Measurements from ENCODE around the gene STING1. TPM values are rescaled to one million over a fixed set of nuclear protein-coding genes. Genes with fewer than 3 reads are reported as not detected.

Gene STING1
- polyA plus RNA-seq, 3 donors from 2014 or later, result 67.8 to 150 (median 142) TPM

- H3K36me3 Mint-ChIP-seq, result no peaks in the 10 kb centered on the region
- peak overlapping the region in 3 of 6 donors; percentile 1 to 77 (median 18) for H3K27ac Mint-ChIP-seq
- H3K9me3 Mint-ChIP-seq, result no peaks in the 10 kb centered on the region
- no peak for DNase-seq
- H3K27me3 Mint-ChIP-seq (ENCODE audit: low read depth in 3 of 3), result peaks cover 3 to 8% (median 7%) of the 10 kb centered on the region in 3 donors
- H3K4me1 Mint-ChIP-seq, result peaks cover 51 to 52% of the 10 kb centered on the region in 2 donors
- H3K4me3 Mint-ChIP-seq, result peak overlapping the region in 1 of 5 donors; percentile 37
Measured at GRCh38 chr5:139468421-139468931, 14.1 kb downstream of the STING1 start.

- H3K27ac Mint-ChIP-seq, result peak within 1 kb of the TSS in 1 of 6 donors; percentile 21
- no peaks in the 10 kb centered on the region for H3K36me3 Mint-ChIP-seq
- H3K4me3 Mint-ChIP-seq, result no peak within 1 kb of the TSS
- H3K4me1 Mint-ChIP-seq, result peaks cover 22 to 31% of the 10 kb centered on the region in 2 donors
- DNase-seq, result no peak
- no peaks in the 10 kb centered on the region for H3K9me3 Mint-ChIP-seq
- H3K27me3 Mint-ChIP-seq (ENCODE audit: low read depth in 3 of 3), result peaks cover 1 to 7% (median 7%) of the 10 kb centered on the region in 3 donors
Measured at GRCh38 chr5:139462586-139463276, 19.8 kb downstream of the STING1 start, which contains the start of gene ECSCR. Gene ECSCR (minus strand): TSS chr5:139462743. CDS start chr5:139462670, 73 bp downstream.

GRCh38 chr5:139461698-139462097, 20.9 kb downstream of the STING1 start:
- H3K4me1 Mint-ChIP-seq, result peaks cover 30 to 42% of the 10 kb centered on the region in 2 donors
- no peak overlapping the region for H3K4me3 Mint-ChIP-seq

GRCh38 chr5:139461176-139461575, 21.4 kb downstream of the STING1 start:
- DNase-seq, result no peak
- H3K27ac Mint-ChIP-seq, result peak overlapping the region in 2 of 6 donors; percentile 19 to 58
- H3K36me3 Mint-ChIP-seq, result no peaks in the 10 kb centered on the region
- peaks cover 3 to 9% (median 7%) of the 10 kb centered on the region in 3 donors for H3K27me3 Mint-ChIP-seq (ENCODE audit: low read depth in 3 of 3)
- no peak overlapping the region for H3K4me3 Mint-ChIP-seq
- no peaks in the 10 kb centered on the region for H3K9me3 Mint-ChIP-seq
- H3K4me1 Mint-ChIP-seq, result peaks cover 36 to 47% of the 10 kb centered on the region in 2 donors

More at GRCh38 chr5:139461698-139462097, 20.9 kb downstream of the STING1 start:
- Mint-ChIP-seq H3K36me3 (no peaks in the 10 kb centered on the region), H3K27me3 (ENCODE audit: low read depth in 3 of 3) (peaks cover 3 to 9% (median 7%) of the 10 kb centered on the region in 3 donors), H3K27ac (peak overlapping the region in 1 of 6 donors; percentile 21), H3K9me3 (no peaks in the 10 kb centered on the region)
- DNase-seq, result no peak

- Mint-ChIP-seq H3K9me3 (no peaks in the 10 kb centered on the region), H3K4me1 (peaks cover 37 to 51% of the 10 kb centered on the region in 2 donors), H3K27me3 (ENCODE audit: low read depth in 3 of 3) (peaks cover 3 to 9% (median 7%) of the 10 kb centered on the region in 3 donors), H3K27ac (peak overlapping the region in 4 of 6 donors; percentile 17 to 81 (median 34)), H3K4me3 (peak overlapping the region in 1 of 5 donors; percentile 7), H3K36me3 (no peaks in the 10 kb centered on the region)
- DNase-seq, result no peak
Measured at GRCh38 chr5:139460455-139460854, 22.1 kb downstream of the STING1 start.

- peaks cover 3 to 14% (median 7%) of the 10 kb centered on the region in 3 donors for H3K27me3 Mint-ChIP-seq (ENCODE audit: low read depth in 3 of 3)
- H3K36me3 Mint-ChIP-seq, result no peaks in the 10 kb centered on the region
- H3K4me1 Mint-ChIP-seq, result peaks cover 46 to 61% of the 10 kb centered on the region in 2 donors
- peak overlapping the region in 3 of 5 donors; percentile 55 to 66 (median 57) for H3K4me3 Mint-ChIP-seq
- H3K9me3 Mint-ChIP-seq, result no peaks in the 10 kb centered on the region
- H3K27ac Mint-ChIP-seq, result peak overlapping the region; percentile 83 to 94 (median 90)
- DNase-seq, result no peak
Measured at GRCh38 chr5:139459451-139459934, 23.1 kb downstream of the STING1 start.

- Mint-ChIP-seq H3K9me3 (no peaks in the 10 kb centered on the region), H3K4me3 (peak overlapping the region; percentile 47 to 73 (median 68)), H3K27ac (peak overlapping the region; percentile 83 to 94 (median 90)), H3K27me3 (ENCODE audit: low read depth in 3 of 3) (peaks cover 10 to 21% (median 10%) of the 10 kb centered on the region in 3 donors), H3K36me3 (no peaks in the 10 kb centered on the region), H3K4me1 (peaks cover 53 to 68% of the 10 kb centered on the region in 2 donors)
- peak; percentile 86 to 87 (median 86) for DNase-seq
Measured at GRCh38 chr5:139458580-139459407, 23.8 kb downstream of the STING1 start.

GRCh38 chr5:139457653-139458306, 24.8 kb downstream of the STING1 start:
- Mint-ChIP-seq H3K4me1 (peaks cover 56 to 71% of the 10 kb centered on the region in 2 donors), H3K36me3 (no peaks in the 10 kb centered on the region), H3K4me3 (peak overlapping the region in 4 of 5 donors; percentile 11 to 60 (median 31)), H3K9me3 (no peaks in the 10 kb centered on the region), H3K27ac (peak overlapping the region; percentile 66 to 94 (median 87)), H3K27me3 (ENCODE audit: low read depth in 3 of 3) (peaks cover 8 to 24% (median 13%) of the 10 kb centered on the region in 3 donors)
- DNase-seq, result peak in 1 of 3 donors; percentile 36

GRCh38 chr5:139457241-139457640, 25.3 kb downstream of the STING1 start:
- H3K27me3 Mint-ChIP-seq (ENCODE audit: low read depth in 3 of 3), result peaks cover 8 to 24% (median 13%) of the 10 kb centered on the region in 3 donors
- H3K4me1 Mint-ChIP-seq, result peaks cover 56 to 71% of the 10 kb centered on the region in 2 donors
- H3K36me3 Mint-ChIP-seq, result no peaks in the 10 kb centered on the region
- peak overlapping the region in 2 of 5 donors; percentile 11 to 24 for H3K4me3 Mint-ChIP-seq
- H3K27ac Mint-ChIP-seq, result peak overlapping the region; percentile 66 to 94 (median 87)
- no peak for DNase-seq
- no peaks in the 10 kb centered on the region for H3K9me3 Mint-ChIP-seq

- no peaks in the 10 kb centered on the region for H3K36me3 Mint-ChIP-seq
- H3K4me1 Mint-ChIP-seq, result peaks cover 56 to 71% of the 10 kb centered on the region in 2 donors
- DNase-seq, result no peak
- peak overlapping the region; percentile 66 to 94 (median 86) for H3K27ac Mint-ChIP-seq
- peak overlapping the region in 1 of 5 donors; percentile 16 for H3K4me3 Mint-ChIP-seq
- H3K9me3 Mint-ChIP-seq, result no peaks in the 10 kb centered on the region
- peaks cover 8 to 24% (median 12%) of the 10 kb centered on the region in 3 donors for H3K27me3 Mint-ChIP-seq (ENCODE audit: low read depth in 3 of 3)
Measured at GRCh38 chr5:139456776-139457175, 25.8 kb downstream of the STING1 start.

GRCh38 chr5:139454568-139455290, 27.8 kb downstream of the STING1 start:
- H3K9me3 Mint-ChIP-seq, result no peaks in the 10 kb centered on the region
- no peaks in the 10 kb centered on the region for H3K36me3 Mint-ChIP-seq
- peaks cover 53 to 58% of the 10 kb centered on the region in 2 donors for H3K4me1 Mint-ChIP-seq
- peak overlapping the region in 3 of 5 donors; percentile 10 to 39 (median 20) for H3K4me3 Mint-ChIP-seq
- no peak for DNase-seq
- H3K27me3 Mint-ChIP-seq (ENCODE audit: low read depth in 3 of 3), result peaks cover 7 to 24% (median 12%) of the 10 kb centered on the region in 3 donors
- peak overlapping the region; percentile 62 to 94 (median 86) for H3K27ac Mint-ChIP-seq

All from immature natural killer cell (primary cell).